GM12864 (cell line): ENCODE results near the gene LCMT1.
A peak's percentile ranks its signal among the peaks of the same experiment; 100 is the strongest.

Experiments used
- DNase-seq: peaks from one replicate; pipeline ENCODE4 v3.0.0-alpha.2; 2011; ENCODE audit warnings: low read depth
- H3K4me3 ChIP-seq: 2 replicates; pipeline ENCODE4 v1.5.1; 2011; ENCODE audit warnings: mild to moderate bottlenecking, low read depth, low read length, control low read depth
- TF ChIP-seq, protein P1 (sequence below): IDR thresholded peaks from 2 replicates; pipeline ENCODE4 v1.5.1; 2011; ENCODE audit warnings: low read depth, mild to moderate bottlenecking, moderate library complexity, low read length, control low read depth, inconsistent platforms; ENCODE audit errors: missing control alignments

The LCMT1 gene

GRCh38 chr16:25141648-25142047 is 30.1 kb downstream of the LCMT1 start:
- no peak overlapping the region for H3K4me3 ChIP-seq
- TF ChIP-seq, protein P1, sequence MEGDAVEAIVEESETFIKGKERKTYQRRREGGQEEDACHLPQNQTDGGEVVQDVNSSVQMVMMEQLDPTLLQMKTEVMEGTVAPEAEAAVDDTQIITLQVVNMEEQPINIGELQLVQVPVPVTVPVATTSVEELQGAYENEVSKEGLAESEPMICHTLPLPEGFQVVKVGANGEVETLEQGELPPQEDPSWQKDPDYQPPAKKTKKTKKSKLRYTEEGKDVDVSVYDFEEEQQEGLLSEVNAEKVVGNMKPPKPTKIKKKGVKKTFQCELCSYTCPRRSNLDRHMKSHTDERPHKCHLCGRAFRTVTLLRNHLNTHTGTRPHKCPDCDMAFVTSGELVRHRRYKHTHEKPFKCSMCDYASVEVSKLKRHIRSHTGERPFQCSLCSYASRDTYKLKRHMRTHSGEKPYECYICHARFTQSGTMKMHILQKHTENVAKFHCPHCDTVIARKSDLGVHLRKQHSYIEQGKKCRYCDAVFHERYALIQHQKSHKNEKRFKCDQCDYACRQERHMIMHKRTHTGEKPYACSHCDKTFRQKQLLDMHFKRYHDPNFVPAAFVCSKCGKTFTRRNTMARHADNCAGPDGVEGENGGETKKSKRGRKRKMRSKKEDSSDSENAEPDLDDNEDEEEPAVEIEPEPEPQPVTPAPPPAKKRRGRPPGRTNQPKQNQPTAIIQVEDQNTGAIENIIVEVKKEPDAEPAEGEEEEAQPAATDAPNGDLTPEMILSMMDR = no peak
- no peak for DNase-seq

DNA sequence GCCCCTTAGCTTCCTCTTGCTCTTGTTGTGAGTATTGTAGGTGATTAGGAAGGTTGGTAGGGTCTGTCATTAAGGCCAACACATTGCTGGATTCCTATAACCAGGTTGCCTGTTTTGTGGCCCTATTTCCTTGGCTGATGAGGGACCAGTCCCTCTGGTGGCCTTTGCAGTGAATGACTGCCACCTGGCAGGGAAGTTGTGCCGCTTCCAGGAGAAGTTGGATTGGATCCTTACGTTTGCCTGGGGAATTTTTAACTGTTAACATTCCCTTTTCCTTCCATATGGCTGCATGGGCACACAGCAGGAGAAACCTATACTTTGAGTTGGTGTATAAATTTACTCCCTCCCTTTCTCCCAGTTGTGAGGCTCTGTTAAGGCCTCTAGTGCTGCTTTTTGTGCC is 32.4 kb downstream of the LCMT1 start:
- no peak overlapping the region for H3K4me3 ChIP-seq
- TF ChIP-seq, protein P1 = peak; percentile 33
- no peak for DNase-seq

GRCh38 chr16:25148568-25149215 is 37.1 kb downstream of the LCMT1 start:
- H3K4me3 ChIP-seq = no peak overlapping the region
- no peak for DNase-seq
- TF ChIP-seq, protein P1 = no peak

GRCh38 chr16:25151996-25152395 is 40.5 kb downstream of the LCMT1 start:
- H3K4me3 ChIP-seq = no peak overlapping the region
- TF ChIP-seq, protein P1 = no peak
- no peak for DNase-seq

DNA sequence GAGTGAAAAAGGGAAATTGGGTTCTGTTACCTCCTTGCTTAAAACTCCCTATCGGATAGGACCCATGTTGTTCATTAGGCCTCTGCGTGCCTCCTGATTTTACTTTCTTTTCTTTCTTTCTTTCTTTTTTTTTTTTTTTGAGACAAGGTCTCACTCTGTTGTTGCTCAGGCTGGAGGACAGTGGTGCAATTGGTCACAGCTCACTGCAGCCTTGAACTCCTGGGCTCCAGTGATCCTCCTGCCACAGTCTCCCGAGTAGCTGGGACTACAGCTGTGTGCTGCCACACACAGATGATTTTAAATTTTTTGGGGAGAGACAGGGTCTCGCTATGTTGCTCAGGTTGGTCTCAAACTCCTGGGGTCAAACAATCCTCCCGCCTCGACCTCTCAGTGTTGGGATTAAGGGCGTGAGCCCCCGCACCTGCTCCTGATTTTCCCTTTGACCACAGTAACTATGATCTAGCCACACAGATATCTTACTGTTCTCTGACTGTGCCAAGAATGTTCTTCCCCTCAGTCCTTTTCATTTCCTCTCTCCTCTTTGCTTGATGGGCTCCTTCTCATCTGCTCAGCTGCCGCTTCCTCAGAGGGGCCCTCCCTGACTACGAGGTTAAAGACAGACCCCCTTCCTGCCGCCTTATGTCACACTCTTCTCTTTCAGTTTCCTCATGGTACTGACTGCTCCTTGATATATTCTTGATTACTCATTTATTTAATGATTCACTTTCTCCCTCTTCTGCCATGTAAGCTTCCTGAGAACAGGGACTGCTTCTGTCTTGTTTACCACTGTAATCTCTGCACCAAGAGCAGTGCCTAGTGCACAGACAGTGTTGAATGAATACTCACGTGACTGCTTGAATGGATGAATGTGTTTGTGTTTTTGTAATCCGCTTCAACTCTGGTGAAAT is 44.3 kb downstream of the LCMT1 start:
- DNase-seq = no peak
- H3K4me3 ChIP-seq = no peak overlapping the region
- TF ChIP-seq, protein P1 = no peak

DNA sequence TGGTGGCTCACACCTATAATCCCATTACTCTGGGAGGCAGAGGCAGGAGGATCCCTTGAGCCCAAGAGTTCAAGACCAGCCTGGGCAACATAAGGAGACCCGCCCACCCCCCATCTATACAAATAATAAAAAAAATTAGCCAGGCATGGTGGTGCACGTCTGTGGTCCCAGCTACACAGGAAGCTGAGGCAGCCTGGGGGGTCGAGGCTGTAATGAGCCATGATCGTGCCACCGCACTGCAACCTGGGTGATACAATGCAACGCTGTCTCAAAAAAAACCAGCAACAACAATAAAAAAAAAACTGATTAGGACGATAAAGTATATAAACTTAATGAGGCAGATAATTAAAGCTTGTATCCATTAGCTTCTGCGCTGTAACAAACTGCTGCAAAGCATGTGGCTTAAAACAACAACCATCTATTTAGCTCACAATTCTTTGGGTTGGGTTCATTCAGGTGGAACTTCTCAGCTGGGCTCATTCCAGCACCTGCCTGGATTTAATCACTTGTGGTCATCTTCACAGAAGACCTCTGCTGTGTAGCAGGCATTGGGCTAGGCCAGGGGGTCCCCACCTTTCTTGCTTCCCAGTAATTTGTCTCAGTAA is 45.8 kb downstream of the LCMT1 start:
- no peak overlapping the region for H3K4me3 ChIP-seq
- no peak for DNase-seq

More for the DNA sequence above, 45.8 kb downstream of the LCMT1 start:
- TF ChIP-seq, protein P1 = no peak
